HFF-Myc (cell line): Measurements from ENCODE around the gene GNG12.
A peak's percentile ranks its signal among the peaks of the same experiment; 100 is the strongest.

Source experiments
- DNase-seq: peaks from one replicate; pipeline ENCODE4 v3.0.0-alpha.2; 2011; ENCODE audit warnings: low read depth; ENCODE audit errors: extremely low read depth
- H3K4me3 ChIP-seq: replicated peaks from 2 replicates; pipeline ENCODE4 v1.5.1; 2011; ENCODE audit warnings: low read depth, mild to moderate bottlenecking, control low read depth, low read length
- TF ChIP-seq, protein P1 (sequence below): IDR thresholded peaks from 2 replicates; pipeline ENCODE4 v1.5.1; 2012; ENCODE audit warnings: mild to moderate bottlenecking, low read depth, low read length, control low read depth; ENCODE audit errors: missing control alignments

Gene GNG12

DNA sequence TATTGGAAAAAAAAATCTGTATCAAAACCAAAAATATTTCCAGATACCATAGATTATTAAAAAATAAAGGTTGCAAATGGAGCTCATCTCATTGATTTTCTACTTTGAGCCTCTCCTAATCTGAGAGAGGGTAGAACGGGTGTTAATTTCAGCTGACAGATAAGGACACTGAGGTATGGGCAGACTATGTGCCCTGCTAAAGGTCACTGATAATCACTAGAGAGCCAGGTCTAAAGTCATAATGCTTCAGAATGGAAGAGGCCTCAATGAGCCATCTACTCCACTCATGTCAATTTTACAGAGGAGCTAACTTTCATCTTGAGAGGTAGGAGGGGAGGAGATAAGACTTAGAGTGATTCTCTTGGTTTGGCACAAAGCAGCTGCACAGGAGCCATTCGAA is 21.0 kb downstream of the GNG12 start:
- TF ChIP-seq, protein P1, sequence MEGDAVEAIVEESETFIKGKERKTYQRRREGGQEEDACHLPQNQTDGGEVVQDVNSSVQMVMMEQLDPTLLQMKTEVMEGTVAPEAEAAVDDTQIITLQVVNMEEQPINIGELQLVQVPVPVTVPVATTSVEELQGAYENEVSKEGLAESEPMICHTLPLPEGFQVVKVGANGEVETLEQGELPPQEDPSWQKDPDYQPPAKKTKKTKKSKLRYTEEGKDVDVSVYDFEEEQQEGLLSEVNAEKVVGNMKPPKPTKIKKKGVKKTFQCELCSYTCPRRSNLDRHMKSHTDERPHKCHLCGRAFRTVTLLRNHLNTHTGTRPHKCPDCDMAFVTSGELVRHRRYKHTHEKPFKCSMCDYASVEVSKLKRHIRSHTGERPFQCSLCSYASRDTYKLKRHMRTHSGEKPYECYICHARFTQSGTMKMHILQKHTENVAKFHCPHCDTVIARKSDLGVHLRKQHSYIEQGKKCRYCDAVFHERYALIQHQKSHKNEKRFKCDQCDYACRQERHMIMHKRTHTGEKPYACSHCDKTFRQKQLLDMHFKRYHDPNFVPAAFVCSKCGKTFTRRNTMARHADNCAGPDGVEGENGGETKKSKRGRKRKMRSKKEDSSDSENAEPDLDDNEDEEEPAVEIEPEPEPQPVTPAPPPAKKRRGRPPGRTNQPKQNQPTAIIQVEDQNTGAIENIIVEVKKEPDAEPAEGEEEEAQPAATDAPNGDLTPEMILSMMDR, result no peak
- H3K4me3 ChIP-seq, result no peak overlapping the region
- no peak for DNase-seq

DNA sequence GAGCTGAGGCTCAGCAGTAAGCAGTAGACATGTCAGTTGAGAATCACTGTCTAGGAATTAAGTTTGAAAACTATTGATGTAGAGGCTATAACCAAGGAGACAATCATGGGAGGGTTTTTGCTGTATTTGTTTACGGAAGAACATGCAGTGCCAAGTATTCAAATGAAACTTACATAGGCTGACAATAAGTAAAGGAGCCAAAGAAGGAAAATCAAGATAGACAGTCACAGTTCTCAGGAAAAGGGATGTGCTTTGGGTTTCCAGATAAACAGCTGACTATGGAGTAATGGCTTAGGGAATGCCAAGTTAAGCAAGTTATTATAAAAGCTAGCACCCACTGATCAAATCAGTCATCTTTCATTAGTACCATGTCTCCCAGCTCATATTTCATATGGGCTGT is 21.5 kb downstream of the GNG12 start:
- TF ChIP-seq, protein P1, result no peak

DNA sequence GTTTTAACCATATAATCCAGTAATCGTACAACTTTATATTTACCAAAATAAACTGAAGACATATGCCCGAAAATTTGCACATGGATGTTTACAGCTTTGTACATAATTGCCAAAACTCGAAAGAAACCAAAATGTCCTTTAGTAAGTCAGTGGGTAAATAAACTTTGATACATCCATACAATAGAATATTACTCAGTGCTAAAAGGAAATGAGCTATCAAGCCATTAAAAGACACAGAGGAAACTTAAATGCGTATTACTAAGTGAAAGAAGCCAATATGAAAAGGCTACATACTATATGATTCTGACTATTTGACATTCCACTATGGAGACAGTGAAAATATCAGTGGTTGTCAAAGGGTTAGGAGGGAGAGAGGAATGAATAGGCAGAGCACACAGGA is 23.4 kb downstream of the GNG12 start:
- no peak overlapping the region for H3K4me3 ChIP-seq
- no peak for DNase-seq

More for the DNA sequence above, 21.5 kb downstream of the GNG12 start:
- H3K4me3 ChIP-seq, result no peak overlapping the region
- no peak for DNase-seq

DNA sequence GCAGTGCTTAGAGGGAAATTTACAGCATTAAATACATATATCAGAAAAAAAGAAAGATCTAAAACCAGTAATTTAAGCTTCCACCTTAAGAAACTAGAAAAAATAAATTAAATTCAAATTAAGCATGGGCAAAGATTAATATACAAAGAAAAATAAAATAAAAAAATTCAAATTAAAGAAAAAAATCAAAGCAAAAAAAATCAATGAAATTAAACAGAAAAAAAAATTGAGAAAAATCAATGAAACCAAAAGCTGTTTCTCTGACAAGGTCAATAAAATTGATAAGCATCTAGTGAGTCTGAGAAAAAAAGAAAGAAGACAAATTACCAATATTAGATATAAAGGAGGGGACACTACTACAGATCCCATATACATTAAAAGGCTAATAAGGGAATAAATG is 26.0 kb downstream of the GNG12 start:
- no peak for DNase-seq
- TF ChIP-seq, protein P1, result no peak

More for the DNA sequence above, 23.4 kb downstream of the GNG12 start:
- TF ChIP-seq, protein P1, result no peak

DNA sequence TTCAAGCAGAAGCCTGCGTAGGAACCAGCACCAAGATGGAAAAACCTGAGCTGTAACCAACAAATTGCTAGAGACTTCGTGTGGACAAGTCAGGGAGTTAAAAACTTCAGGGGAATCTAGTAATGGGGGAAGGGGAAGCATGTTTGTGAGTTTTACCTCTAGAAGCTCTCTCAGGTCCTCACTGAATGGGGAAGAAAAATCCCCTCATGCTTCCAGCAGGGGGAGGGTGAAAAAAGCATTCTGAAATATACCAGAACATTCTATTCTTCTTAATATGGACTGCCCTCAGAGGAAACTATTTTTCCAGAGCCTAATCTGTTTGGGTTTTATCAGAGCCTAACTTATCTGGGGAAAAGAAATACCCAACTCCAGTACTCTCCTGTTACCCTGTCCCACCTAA is 28.6 kb downstream of the GNG12 start:
- no peak for DNase-seq
- TF ChIP-seq, protein P1, result peak; percentile 7
- no peak overlapping the region for H3K4me3 ChIP-seq

More for the DNA sequence above, 26.0 kb downstream of the GNG12 start:
- no peak overlapping the region for H3K4me3 ChIP-seq

DNA sequence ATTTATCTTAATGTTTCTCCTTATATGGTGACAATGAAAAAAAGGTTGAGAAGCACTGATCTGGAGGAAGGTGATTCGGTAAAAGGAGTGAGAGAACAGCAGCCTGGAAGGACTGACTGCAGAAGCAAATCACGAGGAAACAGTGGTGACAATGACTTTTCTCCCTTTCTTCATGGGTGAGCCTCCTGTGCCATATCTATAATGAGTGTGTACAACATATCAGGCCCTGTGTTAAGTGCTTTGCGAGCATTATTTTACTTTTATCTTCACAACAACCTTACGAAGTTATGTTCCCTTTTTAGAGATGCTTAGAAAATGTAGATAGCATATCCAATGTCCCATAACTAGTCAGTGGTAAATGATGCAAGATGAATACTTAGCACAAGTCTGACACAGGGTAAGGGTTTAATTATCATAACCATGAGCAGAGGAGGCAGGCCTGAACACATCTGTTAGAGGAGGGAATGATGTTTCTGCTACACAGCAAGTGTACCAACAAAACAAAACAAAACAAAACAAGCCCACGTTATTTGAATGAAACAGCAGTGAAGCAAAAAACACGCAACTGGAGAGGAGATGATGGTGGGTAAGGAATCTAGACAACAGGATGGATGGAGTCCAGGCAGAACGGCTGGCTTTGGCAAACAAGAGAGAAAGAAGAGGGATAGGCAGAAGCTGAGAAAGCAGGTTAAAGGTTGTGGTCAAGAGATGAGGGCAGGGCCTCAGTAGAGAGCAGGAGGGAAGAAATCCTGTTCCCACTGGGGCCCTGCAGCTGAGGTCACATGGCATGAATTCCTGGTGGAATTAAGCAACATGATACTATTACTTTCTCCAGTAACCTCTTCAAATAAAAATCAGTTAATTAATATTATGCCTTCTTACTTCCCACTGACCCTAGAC is 29.6 kb downstream of the GNG12 start:
- no peak for DNase-seq
- no peak overlapping the region for H3K4me3 ChIP-seq
- TF ChIP-seq, protein P1, result no peak
